Adrenal gland (tissue), 19 donors: ENCODE data around the gene CTSL. TPM values are rescaled to one million over a fixed set of nuclear protein-coding genes. Genes with fewer than 3 reads are reported as not detected.
A peak's percentile ranks its signal among the peaks of the same experiment; 100 is the strongest.

Source experiments
- DNase-seq, 7 donors: peaks; one replicate each; pipeline ENCODE4 v3.0.0-alpha.2; 2019 to 2020
- H3K27ac ChIP-seq, 5 donors: fragments of 200-600 bp; sonication (generic) in 4 of 5; 1 replicate in 3 of 5; 2 replicates in 2 of 5; pipeline versions ENCODE4 v1.5.1 to v1.8.0; 2016 to 2020; ENCODE audit warnings: mild to moderate bottlenecking in 1 of 5
- H3K27me3 ChIP-seq: fragments of 200-600 bp; 2 replicates; pipeline ENCODE4 v1.8.0; 2021
- H3K36me3 ChIP-seq, 2 donors: fragments of 200-600 bp; replicated peaks in 1 of 2; 1 replicate in 1 of 2; 2 replicates in 1 of 2; pipeline versions ENCODE4 v1.5.1 to v1.8.0; 2018 to 2022
- H3K4me1 ChIP-seq, 2 donors: fragments of 200-600 bp; replicated peaks in 1 of 2; 1 replicate in 1 of 2; 2 replicates in 1 of 2; pipeline versions ENCODE4 v1.5.1 to v1.8.0; 2018 to 2021
- H3K4me3 ChIP-seq, 4 donors: fragments of 200-600 bp; sonication (generic) in 3 of 4; one replicate each; pipeline ENCODE4 v1.5.1; 2016 to 2018
- H3K9me3 ChIP-seq, 3 donors: fragments of 200-600 bp; sonication (generic) in 1 of 3; replicated peaks in 1 of 3; 1 replicate in 2 of 3; 2 replicates in 1 of 3; pipeline versions ENCODE4 v1.5.1 to v1.8.0; 2016 to 2021
- CTCF ChIP-seq, 6 experiments: fragments of 450-650 bp in 4 of 6; fragments of 200-600 bp in 2 of 6; sonication (generic) in 1 of 6; IDR thresholded peaks; 1 replicate in 5 of 6; 2 replicates in 1 of 6; pipeline versions ENCODE4 v1.5.1 to v1.8.0; 2016 to 2021; ENCODE audit warnings: antibody characterized with exemption in 6 of 6, mild to moderate bottlenecking in 2 of 6, moderate library complexity in 1 of 6
- POLR2A ChIP-seq, 2 donors: fragments of 450-650 bp; IDR thresholded peaks; one replicate each; pipeline ENCODE4 v1.6.1; 2017; ENCODE audit warnings: antibody characterized with exemption in 2 of 2, mild to moderate bottlenecking in 2 of 2, moderate library complexity in 1 of 2
- WGBS, 4 donors: extraction: QIAGEN DNeasy Blood & Tissue Kit in 2 of 4; methylation state at CpG; one replicate each; pipeline versions ENCODE4 v1.1.5 to v1.1.7; 2013 to 2017; 5-methylcytosine and 5-hydroxymethylcytosine counted together
- intact Hi-C, 2 donors: fragments of 100-400 bp; cut with DNase I; formaldehyde crosslinking; loops; one replicate each; pipeline versions ENCODE4 v1.14.1 to v1.15.0; 2022 to 2023
- long read RNA-seq, 10 donors: library from polyadenylated mRNA in 3 of 10; unstranded in 2 of 10; stranded (forward) in 1 of 10; transcript quantifications; one replicate each; pipeline ENCODE4 v2.0.0 and lab custom pipeline, GENCODE V29; 2021 to 2026
- polyA plus RNA-seq, 3 donors: library from polyadenylated mRNA; stranded (reverse); fragments of 200-250 nt in 2 of 3; fragments of 350-450 nt in 1 of 3; fragmentation: Illumina TruSeq in 1 of 3; extraction: RNeasy Lipid Tissue Mini Kit (QIAGEN cat#74804) in 1 of 3; gene quantifications; one replicate each; pipeline ENCODE4 v1.2.3, GENCODE V29; 2013 to 2014
- total RNA-seq, 9 donors: library from RNA; depleted of rRNA in 4 of 9; stranded (reverse); fragments of >200 nt in 4 of 9; fragments of 120-200 nt in 1 of 9; fragmentation: NEBNext Ultra II Directional in 1 of 9; extraction: Animal tissue kit (Norgen Biotek cat#: 25700) in 1 of 9; gene quantifications; one replicate each; pipeline versions ENCODE4 v1.1.0 to v1.2.4, GENCODE V29; 2013 to 2023
- donor health status: healthy with polysubstance abuse.
- donor health status: Bipolar disorder and iron deficiency.
- donor health status: DM: yes; HTN: yes; CAD: no.
- donor health status: DM: no; HTN: no; CAD: no.
- donor health status: DM: no; HTN: no; CAD: no.
- donor health status: DM: yes; HTN: yes; CAD: no.

CTSL gene
- total RNA-seq (100 to 1,000 TPM in 8 of 9 donors, 10 to 100 TPM in 1; 94.6 to 208 (median 144) TPM), polyA plus RNA-seq (100 to 1,000 TPM in 2 of 3 donors, 10 to 100 TPM in 1; 65.2 to 134 (median 109) TPM)
- long read RNA-seq, donor 1, transcript CTSL-203 (8 exons, 2,177 nt) = major isoform, 20 of 152 reads
- long read RNA-seq, donor 1, transcript CTSL-201 (8 exons, 1,436 nt) = minor isoform, 19 of 152 reads
- long read RNA-seq, donor 1, partial matches to known transcripts = 108 of 152 reads
- long read RNA-seq, donor 1, other reads (novel, unspliced or antisense) = 5 of 152 reads
- long read RNA-seq, donor 2, transcript CTSL-201 (8 exons, 1,436 nt) = major isoform, 12 of 116 reads
- long read RNA-seq, donor 2, transcript CTSL-203 (8 exons, 2,177 nt) = minor isoform, 9 of 116 reads
- long read RNA-seq, donor 2, partial matches to known transcripts = 95 of 116 reads
- long read RNA-seq, donor 2, other reads (novel, unspliced or antisense) = 0 of 116 reads
- long read RNA-seq, donor 3, transcript CTSL-203 (8 exons, 2,177 nt) = minor isoform, 7 of 106 reads
- long read RNA-seq, donor 3, transcript CTSL-201 (8 exons, 1,436 nt) = major isoform, 12 of 106 reads
- long read RNA-seq, donor 3, partial matches to known transcripts = 87 of 106 reads
- long read RNA-seq, donor 3, other reads (novel, unspliced or antisense) = 0 of 106 reads
- long read RNA-seq, donor 4, transcript CTSL-201 (8 exons, 1,436 nt) = minor isoform, 34 of 97 reads
- long read RNA-seq, donor 4, transcript CTSL-203 (8 exons, 2,177 nt) = major isoform, 35 of 97 reads
- long read RNA-seq, donor 4, partial matches to known transcripts = 7 of 97 reads
- long read RNA-seq, donor 4, other reads (novel, unspliced or antisense) = 21 of 97 reads
- long read RNA-seq, donor 5, transcript CTSL-203 (8 exons, 2,177 nt) = major isoform, 90 of 248 reads
- long read RNA-seq, donor 5, transcript CTSL-201 (8 exons, 1,436 nt) = minor isoform, 87 of 248 reads
- long read RNA-seq, donor 5, partial matches to known transcripts = 36 of 248 reads
- long read RNA-seq, donor 5, other reads (novel, unspliced or antisense) = 35 of 248 reads
- long read RNA-seq, donor 6, transcript CTSL-203 (8 exons, 2,177 nt) = major isoform, 20 of 65 reads
- long read RNA-seq, donor 6, transcript CTSL-201 (8 exons, 1,436 nt) = major isoform, 20 of 65 reads
- long read RNA-seq, donor 6, partial matches to known transcripts = 7 of 65 reads
- long read RNA-seq, donor 6, other reads (novel, unspliced or antisense) = 18 of 65 reads
- long read RNA-seq, donor 7, transcript CTSL-203 (8 exons, 2,177 nt) = major isoform, 10 of 25 reads
- long read RNA-seq, donor 7, transcript CTSL-201 (8 exons, 1,436 nt) = minor isoform, 6 of 25 reads
- long read RNA-seq, donor 7, partial matches to known transcripts = 9 of 25 reads
- long read RNA-seq, donor 7, other reads (novel, unspliced or antisense) = 0 of 25 reads
- long read RNA-seq, donor 8, transcript CTSL-201 (8 exons, 1,436 nt) = minor isoform, 18 of 207 reads
- long read RNA-seq, donor 8, transcript CTSL-203 (8 exons, 2,177 nt) = major isoform, 19 of 207 reads
- long read RNA-seq, donor 8, partial matches to known transcripts = 162 of 207 reads
- long read RNA-seq, donor 8, other reads (novel, unspliced or antisense) = 8 of 207 reads
- long read RNA-seq, donor 9, transcript CTSL-201 (8 exons, 1,436 nt) = major isoform, 22 of 62 reads
- long read RNA-seq, donor 9, transcript CTSL-203 (8 exons, 2,177 nt) = minor isoform, 11 of 62 reads
- long read RNA-seq, donor 9, partial matches to known transcripts = 21 of 62 reads
- long read RNA-seq, donor 9, other reads (novel, unspliced or antisense) = 8 of 62 reads
- long read RNA-seq, donor 10, transcript CTSL-203 (8 exons, 2,177 nt) = major isoform, 8 of 76 reads
- long read RNA-seq, donor 10, partial matches to known transcripts = 66 of 76 reads
- long read RNA-seq, donor 10, other reads (novel, unspliced or antisense) = 0 of 76 reads

GRCh38 chr9:87725900-87726709 lies at the start of gene CTSL:
Gene CTSL, plus strand, starts transcription at chr9:87726119. Its CDS starts 1,485 bp downstream, at chr9:87727604.
- TF ChIP-seq POLR2A (IDR thresholded peaks at IDR 0.05) (peak; percentile 89 to 96), CTCF (IDR thresholded peaks at IDR 0.05) (peak in 3 of 6 experiments; percentile 27 to 37 (median 36))
- 0 to 1% (median 0%) methylated on average over 3 to 67 of the region's 67 CpGs for WGBS, 4 donors
- Histone ChIP-seq H3K4me1 (peaks cover 5 to 18% of the 10 kb centered on the region in 2 donors), H3K27me3 (no peaks in the 10 kb centered on the region), H3K27ac (peak within 1 kb of the TSS; percentile 76 to 98 (median 94)), H3K9me3 (no peaks in the 10 kb centered on the region), H3K36me3 (peaks cover 0 to 32% of the 10 kb centered on the region in 2 donors), H3K4me3 (peak within 1 kb of the TSS; percentile 10 to 72 (median 47))
- intact Hi-C loops = no loop called here
- DNase-seq = peak; percentile 94 to 98 (median 96)

GRCh38 chr9:87676976-87677775 lies 48.7 kb upstream of the CTSL start:
- no peak overlapping the region for H3K4me3 ChIP-seq
- no peaks in the 10 kb centered on the region for H3K9me3 ChIP-seq
- intact Hi-C loops = no loop called here
- no peaks in the 10 kb centered on the region for H3K27me3 ChIP-seq
- peak in 6 of 7 donors; percentile 33 to 72 (median 58) for DNase-seq
- H3K36me3 ChIP-seq = no peaks in the 10 kb centered on the region
- 60 to 71% (median 66%) methylated on average over 13 to 14 of the region's 14 CpGs for WGBS, 4 donors
- TF ChIP-seq POLR2A (IDR thresholded peaks at IDR 0.05) (no peak), CTCF (IDR thresholded peaks at IDR 0.05) (no peak)
- H3K4me1 ChIP-seq = no peaks in the 10 kb centered on the region
- peak overlapping the region in 1 of 5 donors; percentile 16 for H3K27ac ChIP-seq
